DMS 273 treated with DMSO at 0.1 percent for 48 hours (cell line): Measurements from ENCODE around the gene UBTFL1.
"Not testable (repeated sequence)": the region's sequence is repeated elsewhere in the genome, so short reads cannot be mapped to it uniquely, and the experiment has no call there.

Experiments used
- DNase-seq: peaks from one replicate; lab custom pipeline; 2025; lab: John Stamatoyannopoulos, UW

The UBTFL1 gene

GRCh38 chr11:90085650-90086049, at the start of gene UBTFL1:
UBTFL1 (plus strand) TSS chr11:90085950; CDS start chr11:90085950, 0 bp downstream.
- DNase-seq, result not testable (repeated sequence)

GRCh38 chr11:90051591-90052209, 34.0 kb upstream of the UBTFL1 start:
- DNase-seq, result not testable (repeated sequence)

- not testable (repeated sequence) for DNase-seq
Observed at GRCh38 chr11:90052311-90052710, 33.4 kb upstream of the UBTFL1 start.

GRCh38 chr11:90053545-90053944, 32.2 kb upstream of the UBTFL1 start:
- DNase-seq, result not testable (repeated sequence)

GRCh38 chr11:90088731-90089130, 3.0 kb downstream of the UBTFL1 start:
- DNase-seq, result not testable (repeated sequence)

- not testable (repeated sequence) for DNase-seq
Observed at GRCh38 chr11:90095230-90095924, 9.6 kb downstream of the UBTFL1 start.

GRCh38 chr11:90098261-90098660, 12.5 kb downstream of the UBTFL1 start:
- not testable (repeated sequence) for DNase-seq

- no peak for DNase-seq
Observed at GRCh38 chr11:90100431-90100830, 14.7 kb downstream of the UBTFL1 start.

- no peak for DNase-seq
Observed at GRCh38 chr11:90113541-90113940, 27.8 kb downstream of the UBTFL1 start.

GRCh38 chr11:90120191-90120590, 34.4 kb downstream of the UBTFL1 start:
- DNase-seq, result no peak

GRCh38 chr11:90124371-90124770, 38.6 kb downstream of the UBTFL1 start:
- no peak for DNase-seq

GRCh38 chr11:90124946-90125345, 39.2 kb downstream of the UBTFL1 start:
- DNase-seq, result no peak

GRCh38 chr11:90133560-90134477, 48.1 kb downstream of the UBTFL1 start:
- DNase-seq, result no peak

- DNase-seq, result no peak
Observed at GRCh38 chr11:90134478-90135003, 48.8 kb downstream of the UBTFL1 start, which contains the start of gene NAALAD2. NAALAD2 (plus strand) TSS chr11:90134663; CDS start chr11:90134759, 96 bp downstream.

GRCh38 chr11:90135016-90135415, 49.3 kb downstream of the UBTFL1 start:
- no peak for DNase-seq
